NCI-H1092 (cell line): ENCODE results near the gene CEP126.

Experiments
- DNase-seq: peaks from one replicate; lab custom pipeline; 2025; lab: John Stamatoyannopoulos, UW

The CEP126 gene

GRCh38 chr11:101914738-101915426 lies at the start of gene CEP126:
CEP126 (plus strand) TSS chr11:101915010; CDS start chr11:101915285, 275 bp downstream.
- peak; percentile 88 for DNase-seq

GRCh38 chr11:101866619-101867491 lies 48.0 kb upstream of the CEP126 start:
- DNase-seq = no peak

GRCh38 chr11:101867951-101868350 lies 46.9 kb upstream of the CEP126 start:
- DNase-seq = no peak

GRCh38 chr11:101870510-101870909 lies 44.3 kb upstream of the CEP126 start:
- no peak for DNase-seq

- no peak for DNase-seq
These were observed 42.5 kb upstream of the CEP126 start for GRCh38 chr11:101872171-101872882.

GRCh38 chr11:101880222-101880621 lies 34.6 kb upstream of the CEP126 start:
- DNase-seq = no peak

GRCh38 chr11:101881586-101881985 lies 33.2 kb upstream of the CEP126 start:
- no peak for DNase-seq

GRCh38 chr11:101885631-101886030 lies 29.2 kb upstream of the CEP126 start:
- DNase-seq = no peak

- no peak for DNase-seq
These were observed 25.0 kb upstream of the CEP126 start for GRCh38 chr11:101889767-101890166.

- DNase-seq = no peak
These were observed 20.3 kb upstream of the CEP126 start for GRCh38 chr11:101894505-101894904.

GRCh38 chr11:101907815-101908214 lies 7.0 kb upstream of the CEP126 start:
- no peak for DNase-seq

GRCh38 chr11:101909087-101909486 lies 5.7 kb upstream of the CEP126 start:
- DNase-seq = no peak

- DNase-seq = no peak
These were observed 2.0 kb upstream of the CEP126 start for GRCh38 chr11:101912823-101913284.

- DNase-seq = no peak
These were observed 1.2 kb upstream of the CEP126 start for GRCh38 chr11:101913656-101914055.

GRCh38 chr11:101914341-101914737 lies 471 bp upstream of the CEP126 start:
- no peak for DNase-seq

GRCh38 chr11:101915791-101916291 lies 1.0 kb downstream of the CEP126 start:
- DNase-seq = no peak

- no peak for DNase-seq
These were observed 1.6 kb downstream of the CEP126 start, which contains the start of gene ANGPTL5 for GRCh38 chr11:101916422-101916821. ANGPTL5 (minus strand) TSS chr11:101916522; CDS start chr11:101907909, 8,613 bp downstream.

- DNase-seq = no peak
These were observed 2.4 kb downstream of the CEP126 start for GRCh38 chr11:101917226-101917625.

- no peak for DNase-seq
These were observed 6.2 kb downstream of the CEP126 start for GRCh38 chr11:101920992-101921391.

- DNase-seq = no peak
These were observed 8.7 kb downstream of the CEP126 start for GRCh38 chr11:101923554-101923953.

- no peak for DNase-seq
These were observed 14.6 kb downstream of the CEP126 start for GRCh38 chr11:101929294-101929915.

- DNase-seq = no peak
These were observed 16.9 kb downstream of the CEP126 start for GRCh38 chr11:101931692-101932091.
